GM12801 (cell line): ENCODE measurements around the gene RAB1A.

ENCODE experiments used
- CTCF ChIP-seq: IDR thresholded peaks from one replicate; pipeline ENCODE4 v1.5.1; 2011; ENCODE audit warnings: control low read depth; ENCODE audit not compliant: insufficient read length; ENCODE audit errors: extremely low read depth

Gene RAB1A

GRCh38 chr2:65070856-65071255, 59.0 kb downstream of the RAB1A start:
- no peak for TF ChIP-seq CTCF

- TF ChIP-seq CTCF, result no peak
These were observed 59.6 kb downstream of the RAB1A start for GRCh38 chr2:65070172-65070830.

- no peak for TF ChIP-seq CTCF
These were observed 60.5 kb downstream of the RAB1A start for GRCh38 chr2:65069439-65069824.

GRCh38 chr2:65067806-65068553, 61.9 kb downstream of the RAB1A start:
- TF ChIP-seq CTCF, result no peak

GRCh38 chr2:65064728-65065552, 65.0 kb downstream of the RAB1A start:
- peak; percentile 72 for TF ChIP-seq CTCF

- TF ChIP-seq CTCF, result no peak
These were observed 66.8 kb downstream of the RAB1A start for GRCh38 chr2:65062843-65063825.
